Suprapubic skin (tissue), 4 donors: ENCODE data around the gene CACNA2D2.

Experiments used
- EP300 ChIP-seq: sonication (generic); formaldehyde crosslinking; IDR thresholded peaks from one replicate; pipeline ENCODE4 v1.6.1; 2017; ENCODE audit warnings: antibody characterized with exemption
- POLR2A ChIP-seq, 2 donors: fragments of 450-650 bp; IDR thresholded peaks; one replicate each; pipeline ENCODE4 v1.6.1; 2017; ENCODE audit warnings: antibody characterized with exemption in 2 of 2, mild to moderate bottlenecking in 2 of 2, moderate library complexity in 2 of 2
- POLR2AphosphoS5 ChIP-seq, 3 donors: sonication (generic); formaldehyde crosslinking; IDR thresholded peaks; one replicate each; pipeline ENCODE4 v1.6.1; 2017; ENCODE audit warnings: antibody characterized with exemption in 3 of 3
- TF ChIP-seq, protein P1 (sequence below), 2 donors: fragments of 200-600 bp in 1 of 2; fragments of 450-650 bp in 1 of 2; sonication (generic) in 1 of 2; IDR thresholded peaks; one replicate each; pipeline ENCODE4 v1.5.1; 2016 to 2019; ENCODE audit warnings: antibody characterized with exemption in 2 of 2, mild to moderate bottlenecking in 1 of 2, moderate library complexity in 1 of 2

GRCh38 chr3:50380405-50381085, 122.9 kb downstream of the CACNA2D2 start:
- TF ChIP-seq EP300 (no peak), POLR2A (IDR thresholded peaks at IDR 0.05) (no peak), POLR2AphosphoS5 (IDR thresholded peaks at IDR 0.05) (no peak)
- TF ChIP-seq, protein P1, sequence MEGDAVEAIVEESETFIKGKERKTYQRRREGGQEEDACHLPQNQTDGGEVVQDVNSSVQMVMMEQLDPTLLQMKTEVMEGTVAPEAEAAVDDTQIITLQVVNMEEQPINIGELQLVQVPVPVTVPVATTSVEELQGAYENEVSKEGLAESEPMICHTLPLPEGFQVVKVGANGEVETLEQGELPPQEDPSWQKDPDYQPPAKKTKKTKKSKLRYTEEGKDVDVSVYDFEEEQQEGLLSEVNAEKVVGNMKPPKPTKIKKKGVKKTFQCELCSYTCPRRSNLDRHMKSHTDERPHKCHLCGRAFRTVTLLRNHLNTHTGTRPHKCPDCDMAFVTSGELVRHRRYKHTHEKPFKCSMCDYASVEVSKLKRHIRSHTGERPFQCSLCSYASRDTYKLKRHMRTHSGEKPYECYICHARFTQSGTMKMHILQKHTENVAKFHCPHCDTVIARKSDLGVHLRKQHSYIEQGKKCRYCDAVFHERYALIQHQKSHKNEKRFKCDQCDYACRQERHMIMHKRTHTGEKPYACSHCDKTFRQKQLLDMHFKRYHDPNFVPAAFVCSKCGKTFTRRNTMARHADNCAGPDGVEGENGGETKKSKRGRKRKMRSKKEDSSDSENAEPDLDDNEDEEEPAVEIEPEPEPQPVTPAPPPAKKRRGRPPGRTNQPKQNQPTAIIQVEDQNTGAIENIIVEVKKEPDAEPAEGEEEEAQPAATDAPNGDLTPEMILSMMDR (IDR thresholded peaks at IDR 0.05): no peak
